Effector memory CD4-positive, alpha-beta T cell (primary cell): Measurements from ENCODE around the gene ADAMTS8.

Source experiments
- DNase-seq, 3 donors: peaks; one replicate each; pipeline ENCODE4 v3.0.0-alpha.2; 2020
- H3K27ac ChIP-seq: 2 replicates; pipeline ENCODE4 v1.7.0; 2013; ENCODE audit warnings: mild to moderate bottlenecking, low read length, moderate library complexity; ENCODE audit not compliant: insufficient read depth, poor library complexity, severe bottlenecking
- H3K27me3 ChIP-seq: replicated peaks from 2 replicates; pipeline ENCODE4 v1.7.0; 2013; ENCODE audit warnings: mild to moderate bottlenecking, low read length; ENCODE audit not compliant: insufficient read depth, control insufficient read depth, poor library complexity, severe bottlenecking
- H3K36me3 ChIP-seq: 2 replicates; pipeline ENCODE4 v1.7.0; 2013; ENCODE audit warnings: mild to moderate bottlenecking, low read length, moderate library complexity; ENCODE audit not compliant: control insufficient read depth, insufficient read depth
- H3K4me1 ChIP-seq: 2 replicates; pipeline ENCODE4 v1.7.0; 2013; ENCODE audit warnings: low read length, mild to moderate bottlenecking; ENCODE audit not compliant: control insufficient read depth, insufficient read depth, poor library complexity, severe bottlenecking
- H3K4me3 ChIP-seq: 2 replicates; pipeline ENCODE4 v1.7.0; 2013; ENCODE audit warnings: low read length, low read depth, mild to moderate bottlenecking; ENCODE audit not compliant: insufficient read depth, poor library complexity, severe bottlenecking
- H3K9me3 ChIP-seq: 2 replicates; pipeline ENCODE4 v1.7.0; 2013; ENCODE audit warnings: mild to moderate bottlenecking, low read length, moderate library complexity; ENCODE audit not compliant: control insufficient read depth

Gene ADAMTS8

GRCh38 chr11:130420478-130421198 lies 7.8 kb downstream of the ADAMTS8 start:
- Histone ChIP-seq H3K27me3 (peaks cover 6% of the 10 kb centered on the region), H3K36me3 (no peaks in the 10 kb centered on the region), H3K4me3 (no peak overlapping the region), H3K27ac (no peak overlapping the region), H3K9me3 (no peaks in the 10 kb centered on the region), H3K4me1 (no peaks in the 10 kb centered on the region)
- no peak for DNase-seq

- Histone ChIP-seq H3K36me3 (no peaks in the 10 kb centered on the region), H3K9me3 (no peaks in the 10 kb centered on the region), H3K27me3 (no peaks in the 10 kb centered on the region), H3K4me3 (no peak overlapping the region), H3K27ac (no peak overlapping the region), H3K4me1 (no peaks in the 10 kb centered on the region)
- DNase-seq, result no peak
These were observed 9.7 kb downstream of the ADAMTS8 start for GRCh38 chr11:130418756-130419155.

GRCh38 chr11:130418210-130418609 lies 10.2 kb downstream of the ADAMTS8 start:
- DNase-seq, result no peak
- Histone ChIP-seq H3K4me1 (no peaks in the 10 kb centered on the region), H3K9me3 (no peaks in the 10 kb centered on the region), H3K36me3 (no peaks in the 10 kb centered on the region), H3K4me3 (no peak overlapping the region), H3K27ac (no peak overlapping the region), H3K27me3 (no peaks in the 10 kb centered on the region)

- Histone ChIP-seq H3K27ac (no peak overlapping the region), H3K36me3 (no peaks in the 10 kb centered on the region), H3K4me1 (no peaks in the 10 kb centered on the region), H3K4me3 (no peak overlapping the region), H3K27me3 (no peaks in the 10 kb centered on the region), H3K9me3 (no peaks in the 10 kb centered on the region)
- DNase-seq, result no peak
These were observed 11.5 kb downstream of the ADAMTS8 start for GRCh38 chr11:130416906-130417305.

GRCh38 chr11:130416530-130416882 lies 11.9 kb downstream of the ADAMTS8 start:
- Histone ChIP-seq H3K27ac (no peak overlapping the region), H3K9me3 (no peaks in the 10 kb centered on the region), H3K4me1 (no peaks in the 10 kb centered on the region), H3K4me3 (no peak overlapping the region), H3K27me3 (no peaks in the 10 kb centered on the region), H3K36me3 (no peaks in the 10 kb centered on the region)
- no peak for DNase-seq

GRCh38 chr11:130415731-130416529 lies 12.5 kb downstream of the ADAMTS8 start:
- Histone ChIP-seq H3K27ac (no peak overlapping the region), H3K4me1 (no peaks in the 10 kb centered on the region), H3K27me3 (no peaks in the 10 kb centered on the region), H3K9me3 (no peaks in the 10 kb centered on the region), H3K36me3 (no peaks in the 10 kb centered on the region), H3K4me3 (no peak overlapping the region)
- no peak for DNase-seq

GRCh38 chr11:130414107-130415080 lies 14.0 kb downstream of the ADAMTS8 start:
- no peak overlapping the region for H3K4me3 ChIP-seq
- H3K36me3 ChIP-seq, result no peaks in the 10 kb centered on the region
- no peak overlapping the region for H3K27ac ChIP-seq
- H3K4me1 ChIP-seq, result no peaks in the 10 kb centered on the region
- H3K9me3 ChIP-seq, result no peaks in the 10 kb centered on the region
- no peak for DNase-seq
- H3K27me3 ChIP-seq, result no peaks in the 10 kb centered on the region

- Histone ChIP-seq H3K27ac (no peak overlapping the region), H3K9me3 (no peaks in the 10 kb centered on the region), H3K4me3 (no peak overlapping the region), H3K36me3 (no peaks in the 10 kb centered on the region), H3K4me1 (no peaks in the 10 kb centered on the region), H3K27me3 (no peaks in the 10 kb centered on the region)
- DNase-seq, result no peak
These were observed 14.9 kb downstream of the ADAMTS8 start for GRCh38 chr11:130413405-130414106.

- DNase-seq, result no peak
- H3K4me3 ChIP-seq, result no peak overlapping the region
These were observed 17.2 kb downstream of the ADAMTS8 start for GRCh38 chr11:130411223-130411622.

More at GRCh38 chr11:130411223-130411622, 17.2 kb downstream of the ADAMTS8 start:
- Histone ChIP-seq H3K27me3 (no peaks in the 10 kb centered on the region), H3K9me3 (no peaks in the 10 kb centered on the region), H3K27ac (no peak overlapping the region), H3K36me3 (no peaks in the 10 kb centered on the region), H3K4me1 (no peaks in the 10 kb centered on the region)
